Keratinocyte (primary cell): ENCODE measurements around the gene CNPPD1.
"Not testable (repeated sequence)": the region's sequence is repeated elsewhere in the genome, so short reads cannot be mapped to it uniquely, and the experiment has no call there.

ENCODE experiments used
- CTCF ChIP-seq, 3 experiments: IDR thresholded peaks in 1 of 3; conservative IDR thresholded peaks in 1 of 3; optimal IDR thresholded peaks in 1 of 3; 2 replicates in 2 of 3; 3 replicates in 1 of 3; pipeline versions ENCODE3 to v1.5.1; 2011; ENCODE audit warnings: low read length in 3 of 3, mild to moderate bottlenecking in 3 of 3, moderate library complexity in 2 of 3, control low read depth in 1 of 3, inconsistent platforms in 1 of 3; ENCODE audit not compliant: insufficient read depth in 2 of 3; ENCODE audit errors: extremely low read depth in 1 of 3
- EZH2 ChIP-seq: IDR thresholded peaks from one replicate; pipeline ENCODE4 v1.6.1; 2012; ENCODE audit warnings: inconsistent platforms, mild to moderate bottlenecking, low read length, moderate library complexity

GRCh38 chr2:219201331-219201730 is 24.6 kb upstream of the CNPPD1 start:
- TF ChIP-seq CTCF (optimal IDR thresholded peaks at IDR 0.05 in 1 of 3, IDR thresholded peaks at IDR 0.05 in 1 of 3, conservative IDR thresholded peaks at IDR 0.05 in 1 of 3; ENCODE audit: extremely low read depth in 1 of 3, insufficient read depth in 2 of 3, low read length in 3 of 3); EZH2: not testable (repeated sequence)
